Right atrium auricular region (tissue), 2 donors: ENCODE data around the gene IL31RA. TPM values are rescaled to one million over a fixed set of nuclear protein-coding genes. Genes with fewer than 3 reads are reported as not detected.
A peak's percentile ranks its signal among the peaks of the same experiment; 100 is the strongest.

Experiments used
- DNase-seq: peaks from one replicate; pipeline ENCODE4 v3.0.0-alpha.2; 2019; ENCODE audit warnings: low spot score
- H3K27ac ChIP-seq, 2 donors: fragments of 200-600 bp; sonication (generic); 1 replicate in 1 of 2; 2 replicates in 1 of 2; pipeline ENCODE4 v1.5.1; 2016 to 2019
- H3K27me3 ChIP-seq, 2 donors: fragments of 200-600 bp; sonication (generic); one replicate each; pipeline versions ENCODE4 v1.5.1 to v1.6.0; 2017 to 2019
- H3K36me3 ChIP-seq: fragments of 200-600 bp; sonication (generic); one replicate; pipeline ENCODE4 v1.5.1; 2016
- H3K4me1 ChIP-seq, 2 donors: fragments of 200-600 bp; sonication (generic); one replicate each; pipeline versions ENCODE4 v1.5.1 to v1.6.0; 2017 to 2019
- H3K4me3 ChIP-seq, 2 donors: fragments of 200-600 bp; sonication (generic); 1 replicate in 1 of 2; 2 replicates in 1 of 2; pipeline ENCODE4 v1.5.1; 2017 to 2019; ENCODE audit warnings: mild to moderate bottlenecking in 1 of 2, moderate library complexity in 1 of 2
- H3K9me3 ChIP-seq, 2 donors: fragments of 200-600 bp; sonication (generic); one replicate each; pipeline ENCODE4 v1.5.1; 2019
- total RNA-seq, 2 donors: library from RNA; depleted of rRNA; stranded (reverse); fragments of >200 nt; gene quantifications; one replicate each; pipeline ENCODE4 v1.1.0, GENCODE V29; 2016
- TF ChIP-seq, protein P1 (sequence below), 2 donors: fragments of 200-600 bp; sonication (generic); IDR thresholded peaks; one replicate each; pipeline ENCODE4 v1.5.1; 2019; ENCODE audit warnings: antibody characterized with exemption in 2 of 2

IL31RA gene
- total RNA-seq, 2 donors from 2014 or later: 0.16 TPM; not detected in 1

DNA sequence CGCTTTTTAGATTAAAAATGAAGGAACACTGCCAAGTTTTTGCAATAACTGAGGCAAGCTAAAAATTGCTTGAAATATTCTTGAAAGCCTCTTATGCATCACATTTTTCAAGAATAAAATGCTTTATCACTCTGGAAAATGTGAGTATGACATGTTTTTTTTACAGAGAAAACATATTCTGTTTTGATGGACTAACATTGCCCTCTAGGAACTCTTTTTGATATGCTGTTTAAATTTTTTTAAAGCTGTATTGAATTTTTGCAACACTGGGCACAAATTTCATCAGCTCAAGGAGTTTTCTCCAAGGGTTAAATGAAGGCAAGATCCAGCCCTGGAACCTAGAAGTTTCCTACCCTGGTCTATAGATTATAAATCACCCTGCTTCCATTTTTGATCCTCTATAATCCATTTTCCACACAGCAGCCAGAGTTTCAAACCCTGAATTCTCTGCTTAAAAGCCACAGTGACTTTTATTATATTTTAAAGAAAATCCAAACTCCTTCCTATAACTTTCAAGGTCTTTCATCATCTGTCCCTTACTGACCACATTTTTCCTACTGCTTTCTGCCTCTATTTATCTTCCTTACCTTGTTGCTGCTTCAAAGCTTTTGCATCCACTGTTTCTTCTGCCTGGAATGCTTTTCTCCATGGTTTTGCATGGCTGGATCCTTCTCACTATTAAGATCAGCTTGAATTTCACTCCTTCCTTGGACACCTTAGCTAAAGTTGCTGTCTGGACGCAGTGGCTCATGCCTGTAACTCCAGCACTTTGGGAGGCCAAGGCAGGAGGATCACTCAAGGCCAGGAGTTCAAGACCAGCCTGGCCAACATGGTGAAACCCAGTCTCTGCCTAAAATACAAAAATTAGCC lies 60.9 kb downstream of the IL31RA start:
- DNase-seq: no peak
- no peaks in the 10 kb centered on the region for H3K27me3 ChIP-seq
- no peak overlapping the region for H3K4me3 ChIP-seq
- H3K4me1 ChIP-seq: no peaks in the 10 kb centered on the region
- H3K27ac ChIP-seq: no peak overlapping the region
- H3K36me3 ChIP-seq: no peaks in the 10 kb centered on the region
- TF ChIP-seq, protein P1, sequence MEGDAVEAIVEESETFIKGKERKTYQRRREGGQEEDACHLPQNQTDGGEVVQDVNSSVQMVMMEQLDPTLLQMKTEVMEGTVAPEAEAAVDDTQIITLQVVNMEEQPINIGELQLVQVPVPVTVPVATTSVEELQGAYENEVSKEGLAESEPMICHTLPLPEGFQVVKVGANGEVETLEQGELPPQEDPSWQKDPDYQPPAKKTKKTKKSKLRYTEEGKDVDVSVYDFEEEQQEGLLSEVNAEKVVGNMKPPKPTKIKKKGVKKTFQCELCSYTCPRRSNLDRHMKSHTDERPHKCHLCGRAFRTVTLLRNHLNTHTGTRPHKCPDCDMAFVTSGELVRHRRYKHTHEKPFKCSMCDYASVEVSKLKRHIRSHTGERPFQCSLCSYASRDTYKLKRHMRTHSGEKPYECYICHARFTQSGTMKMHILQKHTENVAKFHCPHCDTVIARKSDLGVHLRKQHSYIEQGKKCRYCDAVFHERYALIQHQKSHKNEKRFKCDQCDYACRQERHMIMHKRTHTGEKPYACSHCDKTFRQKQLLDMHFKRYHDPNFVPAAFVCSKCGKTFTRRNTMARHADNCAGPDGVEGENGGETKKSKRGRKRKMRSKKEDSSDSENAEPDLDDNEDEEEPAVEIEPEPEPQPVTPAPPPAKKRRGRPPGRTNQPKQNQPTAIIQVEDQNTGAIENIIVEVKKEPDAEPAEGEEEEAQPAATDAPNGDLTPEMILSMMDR (IDR thresholded peaks at IDR 0.05): no peak
- no peaks in the 10 kb centered on the region for H3K9me3 ChIP-seq

GRCh38 chr5:55913466-55914413 lies 62.6 kb downstream of the IL31RA start:
- DNase-seq: peak; percentile 32
- Histone ChIP-seq H3K4me1 (no peaks in the 10 kb centered on the region), H3K36me3 (no peaks in the 10 kb centered on the region), H3K27me3 (no peaks in the 10 kb centered on the region), H3K4me3 (no peak overlapping the region), H3K9me3 (no peaks in the 10 kb centered on the region), H3K27ac (no peak overlapping the region)
- TF ChIP-seq, protein P1 (IDR thresholded peaks at IDR 0.05): no peak

- no peaks in the 10 kb centered on the region for H3K36me3 ChIP-seq
- TF ChIP-seq, protein P1 (IDR thresholded peaks at IDR 0.05): no peak
- no peaks in the 10 kb centered on the region for H3K9me3 ChIP-seq
- no peaks in the 10 kb centered on the region for H3K4me1 ChIP-seq
- no peak overlapping the region for H3K27ac ChIP-seq
- DNase-seq: peak; percentile 16
- H3K4me3 ChIP-seq: no peak overlapping the region
- no peaks in the 10 kb centered on the region for H3K27me3 ChIP-seq
Observed at GRCh38 chr5:55914971-55915370, 63.8 kb downstream of the IL31RA start.

- H3K27me3 ChIP-seq: no peaks in the 10 kb centered on the region
- no peak for DNase-seq
- no peaks in the 10 kb centered on the region for H3K36me3 ChIP-seq
- no peaks in the 10 kb centered on the region for H3K9me3 ChIP-seq
- H3K4me1 ChIP-seq: no peaks in the 10 kb centered on the region
- H3K4me3 ChIP-seq: no peak overlapping the region
- TF ChIP-seq, protein P1 (IDR thresholded peaks at IDR 0.05): no peak
- no peak overlapping the region for H3K27ac ChIP-seq
Observed at GRCh38 chr5:55915783-55916182, 64.6 kb downstream of the IL31RA start.

DNA sequence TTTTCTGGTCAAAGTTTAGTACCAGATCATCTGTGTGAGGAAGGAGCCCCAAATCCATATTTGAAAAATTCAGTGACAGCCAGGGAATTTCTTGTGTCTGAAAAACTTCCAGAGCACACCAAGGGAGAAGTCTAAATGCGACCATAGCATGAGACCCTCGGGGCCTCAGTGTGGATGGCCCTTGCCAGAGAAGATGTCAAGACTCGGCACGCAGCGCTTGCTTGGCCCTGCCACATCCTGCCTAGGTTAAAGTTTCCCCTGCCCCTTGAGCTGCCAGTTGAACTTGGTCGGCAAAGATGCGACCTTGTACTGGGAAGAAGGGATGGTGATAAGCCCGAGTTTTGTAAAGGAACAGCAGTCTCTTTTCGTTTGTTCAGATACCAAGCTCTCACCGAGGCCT lies 65.8 kb downstream of the IL31RA start:
- H3K4me3 ChIP-seq: no peak overlapping the region
- H3K36me3 ChIP-seq: no peaks in the 10 kb centered on the region
- peak; percentile 23 for DNase-seq
- no peaks in the 10 kb centered on the region for H3K4me1 ChIP-seq
- H3K9me3 ChIP-seq: no peaks in the 10 kb centered on the region
- H3K27me3 ChIP-seq: no peaks in the 10 kb centered on the region
- TF ChIP-seq, protein P1 (IDR thresholded peaks at IDR 0.05): no peak
- H3K27ac ChIP-seq: no peak overlapping the region
